ENCODE results near the gene SPINDOC. TPM values are rescaled to one million over a fixed set of nuclear protein-coding genes. Genes with fewer than 3 reads are reported as not detected.
"Not testable (repeated sequence)": the region's sequence is repeated elsewhere in the genome, so short reads cannot be mapped to it uniquely, and the experiment has no call there.

The SPINDOC gene
- total and polyA plus RNA-seq, 12 donors: 7.0 to 13.2 (median 9.6) TPM

DNA sequence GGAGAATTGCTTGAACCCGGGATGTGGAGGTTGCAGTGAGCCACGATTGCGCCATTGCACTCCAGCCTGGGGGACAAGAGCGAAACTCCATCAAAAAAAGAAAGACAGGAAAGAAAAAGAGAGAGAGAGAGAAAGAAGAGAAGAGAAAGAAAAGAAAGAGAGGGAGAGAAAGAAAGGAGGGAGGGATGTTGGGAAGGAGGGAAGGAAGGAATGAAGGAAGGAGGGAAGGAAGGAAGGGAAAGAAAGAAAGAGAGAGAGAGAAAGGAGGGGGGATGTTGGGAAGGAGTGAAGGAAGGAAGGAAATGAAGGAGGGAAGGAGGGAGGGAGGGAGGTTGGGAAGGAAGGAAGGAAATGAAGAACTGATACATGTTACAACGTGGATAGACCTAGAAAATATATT is 12.3 kb upstream of the SPINDOC start:
- Histone ChIP-seq H3K27me3 (no peaks in the 10 kb centered on the region), H3K9me3 (no peaks in the 10 kb centered on the region), H3K27ac (no peak overlapping the region), H3K36me3 (no peaks in the 10 kb centered on the region), H3K4me1 (peaks cover 0 to 6% (median 0%) of the 10 kb centered on the region in 9 donors), H3K4me3 (no peak overlapping the region)
- TF ChIP-seq CTCF (IDR thresholded peaks at IDR 0.05): no peak
- ATAC-seq (no peak), DNase-seq (no peak)
- intact Hi-C loops (cut with DNase I): no loop called here
- 89 to 90% methylated on average over 5 of the region's 5 CpGs for WGBS, 2 donors

- DNase-seq (no peak), ATAC-seq (no peak)
- WGBS, 2 donors: 89 to 92% methylated on average over 10 of the region's 10 CpGs
- Histone ChIP-seq H3K4me3 (no peak overlapping the region), H3K27me3 (no peaks in the 10 kb centered on the region), H3K9me3 (no peaks in the 10 kb centered on the region), H3K4me1 (peaks cover 0 to 13% (median 0%) of the 10 kb centered on the region in 9 donors), H3K27ac (no peak overlapping the region), H3K36me3 (no peaks in the 10 kb centered on the region)
- no peak for TF ChIP-seq CTCF (IDR thresholded peaks at IDR 0.05)
- intact Hi-C loops (cut with DNase I): no loop called here
Measured at GRCh38 chr11:63802637-63803414, 10.4 kb upstream of the SPINDOC start.

DNA sequence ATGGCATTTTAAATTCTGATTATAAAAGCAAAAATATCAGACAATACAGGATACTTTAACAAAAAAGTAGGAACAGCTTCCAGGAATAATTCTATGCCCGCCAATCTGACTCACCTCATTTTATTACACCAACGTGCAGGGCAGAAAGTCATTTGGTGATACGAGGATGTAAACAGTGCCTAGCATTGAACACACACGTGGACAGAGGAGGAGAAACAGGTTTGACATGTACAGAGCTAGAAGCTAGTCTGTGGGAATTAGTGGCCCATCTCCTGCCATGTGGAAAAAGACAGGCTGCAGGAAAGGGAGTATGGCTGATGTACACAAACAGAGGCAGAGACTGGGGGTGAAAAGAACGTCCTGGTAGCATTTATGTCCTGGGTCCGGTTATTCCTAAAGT is 9.0 kb upstream of the SPINDOC start:
- no peaks in the 10 kb centered on the region for H3K9me3 ChIP-seq
- no peak for ATAC-seq
- H3K4me1 ChIP-seq: peaks cover 0 to 13% (median 0%) of the 10 kb centered on the region in 9 donors
- DNase-seq: no peak
- H3K4me3 ChIP-seq: no peak overlapping the region
- no peaks in the 10 kb centered on the region for H3K36me3 ChIP-seq
- H3K27me3 ChIP-seq: no peaks in the 10 kb centered on the region
- no peak overlapping the region for H3K27ac ChIP-seq
- intact Hi-C loops (cut with DNase I): no loop called here
- WGBS, 2 donors: 85 to 89% methylated on average over 6 of the region's 6 CpGs
- TF ChIP-seq CTCF (IDR thresholded peaks at IDR 0.05): no peak

DNA sequence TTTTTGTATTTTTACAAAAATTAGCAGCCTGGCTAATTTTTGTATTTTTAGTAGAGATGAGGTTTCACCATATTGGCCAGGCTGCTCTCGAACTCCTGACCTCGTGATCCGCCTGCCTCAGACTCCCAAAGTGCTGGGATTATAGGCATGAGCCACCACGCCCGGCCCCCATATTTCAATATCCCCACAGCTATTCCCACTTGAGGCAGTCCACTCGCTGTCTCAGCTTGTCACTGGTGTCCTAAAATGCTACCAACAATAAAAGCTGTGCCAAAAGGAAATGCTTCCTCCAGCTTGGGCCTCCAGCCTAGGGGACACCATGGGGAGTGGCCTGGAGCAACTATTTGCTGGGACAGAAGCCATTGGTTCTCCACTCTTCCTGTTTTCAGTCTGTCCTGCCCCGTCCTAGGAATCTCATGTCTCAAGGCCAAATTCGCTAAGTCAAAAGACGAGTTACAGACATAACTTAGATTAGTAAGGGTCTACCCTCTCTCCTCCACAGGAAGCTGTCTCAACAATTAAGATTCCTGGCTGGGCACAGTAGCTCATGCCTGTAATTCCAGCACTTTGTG is 7.3 kb upstream of the SPINDOC start:
- intact Hi-C loops (cut with DNase I): no loop called here
- 50 to 56% methylated on average over 9 of the region's 9 CpGs for WGBS, 2 donors
- DNase-seq: peak in 1 of 2 donors; percentile 43
- H3K9me3 ChIP-seq: no peaks in the 10 kb centered on the region
- H3K27ac ChIP-seq: peak overlapping the region in 7 of 10 donors; percentile 11 to 70 (median 44)
- peaks cover 0 to 13% (median 0%) of the 10 kb centered on the region in 9 donors for H3K4me1 ChIP-seq
- H3K27me3 ChIP-seq: no peaks in the 10 kb centered on the region
- no peak for TF ChIP-seq CTCF (IDR thresholded peaks at IDR 0.05)
- peak; percentile 38 to 90 (median 82) for ATAC-seq
- H3K4me3 ChIP-seq: no peak overlapping the region
- H3K36me3 ChIP-seq: no peaks in the 10 kb centered on the region

DNA sequence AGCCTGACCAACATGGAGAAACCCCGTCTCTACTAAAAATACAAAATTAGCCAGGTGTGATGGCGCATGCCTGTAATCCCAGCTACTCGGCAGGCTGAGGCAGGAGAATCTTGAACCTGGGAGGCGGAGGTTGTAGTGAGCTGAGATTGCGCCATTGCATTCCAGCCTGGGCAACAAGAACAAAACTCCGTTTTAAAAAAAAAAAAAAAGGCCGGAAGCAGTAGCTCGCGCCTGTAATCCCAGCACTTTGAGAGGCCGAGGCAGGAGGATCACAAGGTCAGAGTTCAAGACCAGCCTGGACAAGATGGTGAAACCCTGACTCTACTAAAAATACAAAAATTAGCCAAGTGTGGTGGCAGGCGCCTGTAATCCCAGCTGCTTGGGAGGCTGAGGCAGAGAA is 2.9 kb upstream of the SPINDOC start:
- H3K36me3 ChIP-seq, H3K9me3 ChIP-seq, ATAC-seq, H3K4me3 ChIP-seq, DNase-seq, H3K27ac ChIP-seq, H3K27me3 ChIP-seq: not testable (repeated sequence)
- peaks cover 0 to 35% (median 26%) of the 10 kb centered on the region in 9 donors for H3K4me1 ChIP-seq
- 97 to 98% methylated on average over 11 of the region's 11 CpGs for WGBS, 2 donors
- intact Hi-C loops (cut with DNase I): loop anchor here in 6 of 10 donors (5.0 to 10.0 kb wide), 4 partner anchors 33 to 46 kb away; partner anchors contain the start of gene ZFTA (in 4 of the 6)
